GM10847 (cell line): ENCODE measurements around the gene STOM.

Source experiments
- POLR2A ChIP-seq: IDR thresholded peaks from 2 replicates; pipeline ENCODE4 v1.6.1; 2011; ENCODE audit not compliant: insufficient read length; ENCODE audit errors: extremely low read depth

Gene STOM

GRCh38 chr9:121380846-121381245, 10.8 kb upstream of the STOM start:
- TF ChIP-seq POLR2A = no peak

DNA sequence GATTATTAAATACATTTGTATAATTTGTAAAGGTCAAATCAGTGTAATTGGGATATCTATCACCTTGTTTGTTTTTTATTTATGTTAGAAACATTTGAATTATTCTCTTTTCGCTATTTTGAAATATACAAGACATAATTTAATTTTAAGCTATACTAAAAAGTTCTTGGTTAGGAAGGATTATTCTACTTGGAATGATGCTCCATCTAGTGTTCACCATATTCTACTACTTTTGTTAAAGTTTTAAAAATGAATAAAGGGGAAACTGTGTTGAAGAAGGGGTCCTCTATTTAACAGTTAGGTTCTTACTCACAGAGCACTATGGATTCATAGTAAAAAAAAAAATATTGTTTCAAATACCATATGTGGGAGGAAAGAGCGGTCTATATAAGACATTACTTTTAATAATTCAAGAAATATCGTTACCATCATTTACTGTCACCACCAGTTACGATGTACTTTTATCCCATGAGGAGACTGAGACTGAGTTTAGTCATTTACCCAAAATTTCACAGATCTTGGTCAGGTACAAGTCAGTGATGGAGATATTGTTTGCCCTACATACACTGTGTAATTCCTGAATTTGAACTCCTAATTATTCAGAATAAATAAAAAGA, 6.3 kb upstream of the STOM start:
- no peak for TF ChIP-seq POLR2A

GRCh38 chr9:121373011-121373729, 3.1 kb upstream of the STOM start:
- TF ChIP-seq POLR2A = no peak

- TF ChIP-seq POLR2A = no peak
Observed at GRCh38 chr9:121372239-121373010, 2.4 kb upstream of the STOM start.

DNA sequence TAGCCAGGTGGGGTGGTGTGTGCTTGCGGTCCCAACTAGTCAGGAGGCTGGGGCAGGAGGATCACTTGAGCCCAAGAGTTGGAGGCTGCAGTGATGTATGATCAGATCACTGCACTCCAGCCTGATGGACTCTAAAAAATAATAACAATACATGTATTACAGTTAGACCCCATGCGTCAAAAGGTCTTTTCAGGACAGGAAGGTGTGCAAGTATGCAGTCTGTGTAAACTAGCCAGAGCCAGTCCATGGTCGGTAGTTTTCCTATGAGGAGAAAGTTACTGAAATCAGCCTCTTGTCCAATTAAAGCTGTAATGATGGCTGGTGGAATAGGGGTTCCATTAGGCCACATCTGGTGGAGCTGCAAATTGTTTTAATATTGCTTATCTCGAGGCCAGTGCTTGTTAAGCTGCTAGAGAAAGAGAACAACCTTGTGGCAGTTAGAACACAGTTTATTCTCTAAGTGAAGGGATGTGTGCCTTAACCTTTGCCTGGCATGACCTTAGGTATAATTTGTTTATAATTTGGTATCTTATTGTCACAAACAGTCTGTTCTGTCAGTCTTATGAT, 1.5 kb upstream of the STOM start:
- TF ChIP-seq POLR2A = no peak

- no peak for TF ChIP-seq POLR2A
Observed at GRCh38 chr9:121368745-121369144, 1.3 kb downstream of the STOM start.

- no peak for TF ChIP-seq POLR2A
Observed at GRCh38 chr9:121368138-121368522, 1.9 kb downstream of the STOM start.

GRCh38 chr9:121367306-121368137, 2.5 kb downstream of the STOM start:
- TF ChIP-seq POLR2A = no peak

DNA sequence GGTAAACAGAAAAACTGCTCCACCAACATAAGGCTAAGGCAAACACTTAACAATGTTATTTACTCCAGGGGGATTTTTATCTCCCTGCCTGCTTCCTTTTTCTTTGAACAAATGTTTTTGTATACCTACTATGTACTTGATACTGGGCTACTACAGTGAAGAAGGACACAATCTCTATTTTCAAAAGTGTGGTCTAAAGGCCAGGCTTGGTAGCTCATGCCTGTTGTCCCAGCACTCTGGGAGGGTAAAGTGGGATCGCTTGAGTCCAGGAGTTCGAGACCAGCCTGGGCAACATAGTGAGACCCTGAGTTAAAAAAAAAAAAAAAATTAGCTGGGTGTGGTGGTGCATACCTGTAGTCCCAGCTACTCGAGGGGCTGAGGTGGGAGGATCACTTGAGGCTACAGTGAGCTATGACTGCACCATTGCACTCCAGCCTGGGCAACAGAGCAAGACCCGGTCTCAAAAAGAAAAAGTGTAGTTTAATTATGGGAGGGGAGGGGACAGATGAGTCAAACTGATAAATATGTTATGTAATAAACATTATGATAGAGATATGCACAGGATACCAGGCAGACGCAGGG, 3.3 kb downstream of the STOM start:
- no peak for TF ChIP-seq POLR2A

GRCh38 chr9:121365564-121365963, 4.5 kb downstream of the STOM start:
- no peak for TF ChIP-seq POLR2A

DNA sequence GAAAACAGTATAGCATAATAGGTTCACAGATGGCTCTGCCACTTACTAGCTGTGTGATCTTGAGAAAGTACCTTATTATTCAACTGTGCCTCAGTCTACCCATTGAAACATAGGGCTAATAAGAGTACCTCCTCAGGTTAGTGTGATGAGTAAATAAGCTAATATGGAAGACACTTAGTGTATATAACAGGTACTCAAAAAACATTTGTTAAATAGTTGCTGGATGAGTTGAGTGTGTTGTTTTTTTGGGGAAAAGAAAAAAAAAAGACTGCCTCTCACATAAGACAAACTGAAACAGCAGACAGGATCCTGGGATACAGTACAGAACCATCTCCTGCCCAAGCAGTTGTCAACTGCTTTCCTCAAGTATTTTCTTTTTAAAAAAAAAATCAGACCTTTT, 5.2 kb downstream of the STOM start:
- no peak for TF ChIP-seq POLR2A

- no peak for TF ChIP-seq POLR2A
Observed at GRCh38 chr9:121364077-121364476, 6.0 kb downstream of the STOM start.

DNA sequence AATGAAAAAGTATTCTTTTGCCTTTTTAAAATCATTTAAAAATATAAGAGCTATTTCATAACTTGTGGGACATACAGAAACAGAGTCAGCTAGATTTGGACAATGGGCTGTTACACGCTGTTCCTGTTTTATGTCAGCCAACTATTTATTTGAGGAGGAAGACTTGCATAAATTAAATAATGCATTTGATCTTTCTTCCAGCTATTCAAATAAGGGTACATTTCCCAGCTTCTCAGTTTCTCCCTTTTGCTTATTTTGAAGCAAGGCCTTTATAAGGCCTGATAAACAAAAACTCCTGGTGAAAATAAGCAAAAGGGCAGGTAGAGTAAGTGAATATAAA, 6.5 kb downstream of the STOM start:
- no peak for TF ChIP-seq POLR2A

GRCh38 chr9:121362813-121363621, 7.0 kb downstream of the STOM start:
- no peak for TF ChIP-seq POLR2A

DNA sequence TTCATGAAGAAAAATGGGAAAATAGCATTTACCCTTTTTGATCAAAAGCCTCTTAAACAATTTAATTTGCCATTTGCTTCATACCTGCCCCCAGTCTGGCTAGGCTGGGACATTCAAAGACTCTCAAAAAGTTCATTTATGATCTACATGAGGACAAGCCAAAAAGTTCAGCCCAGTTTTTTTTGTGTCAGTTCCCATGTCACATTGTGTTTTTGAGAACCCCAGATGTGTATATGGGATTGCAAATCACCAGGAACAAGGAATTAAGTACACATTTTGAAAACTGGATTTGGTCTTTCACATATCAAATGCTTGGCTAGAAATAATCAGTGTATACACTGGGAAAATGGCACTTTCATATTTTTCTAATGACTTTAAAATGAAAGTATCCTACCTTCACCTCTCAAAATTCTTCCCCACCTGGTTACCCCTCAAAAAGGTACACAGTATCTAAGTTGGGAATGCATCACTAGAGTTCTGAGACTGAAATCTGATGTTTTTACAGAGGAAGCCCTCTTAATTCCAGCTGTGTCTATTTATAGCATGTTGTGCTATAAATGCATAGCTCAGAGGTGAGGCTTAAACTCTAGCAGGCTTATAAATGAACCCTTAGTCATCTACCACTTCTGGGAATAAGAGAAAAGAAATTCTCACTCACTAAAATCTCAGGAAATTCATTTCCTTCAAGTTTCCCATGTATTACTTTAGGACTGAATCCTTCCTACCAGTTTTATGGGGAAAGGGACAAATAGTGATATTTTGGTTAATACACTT, 9.3 kb downstream of the STOM start:
- no peak for TF ChIP-seq POLR2A
